GM12878 (cell line): ENCODE data around the gene SLC35B4. TPM values are rescaled to one million over a fixed set of nuclear protein-coding genes. Genes with fewer than 3 reads are reported as not detected.

Source experiments
- ATAC-seq: fragments of 200-7000 bp; cut with Tn5 transposase; 3 replicates; pipeline ENCODE4 v1.9.1; 2020; ENCODE audit warnings: mild to moderate bottlenecking, moderate library complexity
- BruUV-seq: library from RNA; stranded (reverse); fragments of 400-500 nt; replicated peaks from 2 replicates; lab custom pipeline; 2021; lab: Mats Ljungman, UMichigan
- CTCF ChIA-PET: fragments of 300-600 bp; sonication (Branson Sonifier 250); formaldehyde crosslinking; extraction: SDS; loops from one replicate; lab custom pipeline; 2021; ENCODE audit warnings: inconsistent platforms; lab: Yijun Ruan, JAX
- POLR2A ChIA-PET: fragments of 350-600 bp; formaldehyde crosslinking; extraction: SDS; loops from one replicate; lab custom pipeline; 2021; ENCODE audit warnings: inconsistent platforms; lab: Charles Lee
- RAD21 ChIA-PET: fragments of 300-600 bp; sonication (Branson Sonifier 250); formaldehyde crosslinking; loops from one replicate; lab custom pipeline; 2023; ENCODE audit warnings: antibody characterized with exemption; ENCODE audit not compliant: unreplicated experiment; lab: Charles Lee
- SMC1A ChIA-PET: fragments of 300-600 bp; sonication (Branson Sonifier 250); formaldehyde crosslinking; loops from one replicate; lab custom pipeline; 2023; ENCODE audit not compliant: unreplicated experiment, uncharacterized antibody; lab: Charles Lee
- DNase-seq: peaks from one replicate; pipeline ENCODE4 v3.0.0-alpha.2; 2011; ENCODE audit warnings: low read depth, low spot score
- FAIRE-seq: peaks from 3 replicates; lab custom pipeline; 2011; peaks lifted over from hg19 to GRCh38; lab: Jason Lieb, UNC
- H2AFZ ChIP-seq: 2 replicates; pipeline ENCODE4 v1.6.0; 2011; ENCODE audit warnings: low read depth, low read length, control low read depth; ENCODE audit not compliant: control insufficient read depth
- H3K27ac ChIP-seq: 2 replicates; pipeline ENCODE4 v1.5.1; 2011; ENCODE audit warnings: control low read depth; ENCODE audit not compliant: control insufficient read depth, insufficient read depth
- H3K27me3 ChIP-seq, 2 experiments: replicated peaks in 1 of 2; 2 replicates each; pipeline versions ENCODE4 v1.6.0 to v1.6.1; 2011; ENCODE audit warnings: low read length in 1 of 2; ENCODE audit not compliant: control insufficient read depth in 2 of 2, insufficient read depth in 2 of 2
- H3K36me3 ChIP-seq, 2 experiments: 2 replicates each; pipeline ENCODE4 v1.5.1; 2011; ENCODE audit warnings: low read length in 1 of 2; ENCODE audit not compliant: control insufficient read depth in 2 of 2, insufficient read depth in 2 of 2
- H3K4me1 ChIP-seq: 2 replicates; pipeline ENCODE4 v1.6.1; 2011; ENCODE audit warnings: mild to moderate bottlenecking, low read length, moderate library complexity, mixed read lengths; ENCODE audit not compliant: control insufficient read depth, insufficient read depth
- H3K4me2 ChIP-seq: 2 replicates; pipeline ENCODE4 v1.6.0; 2011; ENCODE audit warnings: control low read depth; ENCODE audit not compliant: control insufficient read depth, insufficient read depth
- H3K4me3 ChIP-seq: fragments of 200-600 bp; sonication (generic); 2 replicates; pipeline ENCODE4 v1.5.1; 2016
- H3K79me2 ChIP-seq: 2 replicates; pipeline ENCODE4 v1.6.0; 2011; ENCODE audit warnings: low read length; ENCODE audit not compliant: control insufficient read depth, insufficient read depth
- H3K9ac ChIP-seq: 2 replicates; pipeline ENCODE4 v1.8.0; 2011; ENCODE audit warnings: low read length, control low read depth, mixed read lengths; ENCODE audit not compliant: control insufficient read depth, insufficient read depth
- H3K9me3 ChIP-seq: replicated peaks from 3 replicates; pipeline ENCODE4 v1.5.1; 2011; ENCODE audit warnings: mild to moderate bottlenecking, low read length; ENCODE audit not compliant: control insufficient read depth, insufficient read depth
- H4K20me1 ChIP-seq: 2 replicates; pipeline ENCODE4 v1.6.0; 2011; ENCODE audit not compliant: control insufficient read depth, insufficient read depth
- BCL11A ChIP-seq: IDR thresholded peaks from 2 replicates; pipeline ENCODE4 v1.6.1; 2011; ENCODE audit warnings: low read depth, low read length
- BRCA1 ChIP-seq: IDR thresholded peaks from 2 replicates; pipeline ENCODE4 v1.6.1; 2011; ENCODE audit warnings: low read depth, low read length, improper control_type of control experiment
- CBX5 ChIP-seq: sonication (generic); IDR thresholded peaks from 2 replicates; pipeline ENCODE4 v1.6.1; 2016; ENCODE audit warnings: low read depth, moderate library complexity, mild to moderate bottlenecking, inconsistent platforms
- CHD4 ChIP-seq: fragments of 200-600 bp; sonication (generic); IDR thresholded peaks from 2 replicates; pipeline ENCODE4 v1.6.1; 2016; ENCODE audit warnings: mild to moderate bottlenecking
- CTCF ChIP-seq, 3 experiments: IDR thresholded peaks in 2 of 3; conservative IDR thresholded peaks in 1 of 3; 2 replicates each; pipeline ENCODE4 v1.5.1; 2011; ENCODE audit warnings: low read depth in 3 of 3, low read length in 3 of 3, mild to moderate bottlenecking in 3 of 3, control low read depth in 2 of 3, moderate library complexity in 2 of 3, inconsistent platforms in 1 of 3, mixed read lengths in 1 of 3; ENCODE audit not compliant: control insufficient read depth in 2 of 3, insufficient read depth in 1 of 3; ENCODE audit errors: extremely low read depth in 1 of 3
- FOXM1 ChIP-seq: IDR thresholded peaks from 2 replicates; pipeline ENCODE4 v1.6.1; 2012; ENCODE audit warnings: low read depth, mild to moderate bottlenecking, inconsistent platforms, low read length, moderate library complexity
- LARP7 ChIP-seq: fragments of 450-650 bp; IDR thresholded peaks from 2 replicates; pipeline ENCODE4 v1.6.1; 2017; ENCODE audit warnings: mild to moderate bottlenecking
- MTA2 ChIP-seq: fragments of 450-650 bp; IDR thresholded peaks from 2 replicates; pipeline ENCODE4 v1.6.1; 2016; ENCODE audit warnings: low read depth, mild to moderate bottlenecking, moderate library complexity
- SPI1 ChIP-seq: IDR thresholded peaks from 2 replicates; pipeline ENCODE4 v1.6.1; 2011; ENCODE audit warnings: low read depth, mild to moderate bottlenecking, low read length, moderate library complexity, borderline replicate concordance; ENCODE audit not compliant: insufficient read depth
- ZNF384 ChIP-seq: IDR thresholded peaks from 2 replicates; pipeline ENCODE4 v1.6.1; 2012; ENCODE audit warnings: low read depth, mild to moderate bottlenecking, low read length, improper control_type of control experiment, borderline replicate concordance
- ZSCAN29 ChIP-seq: fragments of 450-650 bp; IDR thresholded peaks from 2 replicates; pipeline ENCODE4 v1.6.1; 2017; ENCODE audit warnings: mild to moderate bottlenecking, moderate library complexity
- WGBS: methylation state at CpG from one replicate; pipeline ENCODE4 v1.1.6; 2016; ENCODE audit warnings: low lambda C conversion rate; ENCODE audit not compliant: insufficient replicate concordance, insufficient coverage; ENCODE audit errors: missing lambda C conversion rate; 5-methylcytosine and 5-hydroxymethylcytosine counted together
- in situ Hi-C: fragments of 300-500 bp; cut with MboI; formaldehyde crosslinking; loops from 9 replicates; pipeline ENCODE4 v1.14.3; 2018; ENCODE audit warnings: mixed read lengths
- intact Hi-C: fragments of 100-400 bp; cut with micrococcal nuclease; formaldehyde crosslinking; loops from one replicate; pipeline ENCODE4 v1.14.2; 2022; ENCODE audit not compliant: unreplicated experiment
- polyA plus RNA-seq, 11 experiments: library from polyadenylated mRNA; depleted of rRNA in 4 of 11; unstranded in 6 of 11; stranded (reverse) in 5 of 11; fragments of >200 nt; fragmentation: Nextera tagmentation in 4 of 11; fragmentation: Illumina TruSeq in 1 of 11; extraction: Ambion mirVana in 4 of 11; extraction: Trizol in 1 of 11; gene quantifications; 1 replicate in 1 of 11; 2 replicates in 10 of 11; pipeline versions ENCODE4 v1.2.1 to v1.2.3, GENCODE V29; 2011 to 2016; ENCODE audit warnings: inconsistent platforms in 2 of 11, missing spikeins in 2 of 11, low read depth in 1 of 11
- total RNA-seq, 4 experiments: library from RNA; depleted of rRNA in 3 of 4; stranded (reverse); fragments of >200 nt in 3 of 4; fragmentation: Illumina TruSeq in 1 of 4; extraction: Trizol in 1 of 4; gene quantifications; 2 replicates each; pipeline versions ENCODE4 v1.2.1 to v1.2.3, GENCODE V29; 2013 to 2021
- TF ChIP-seq, protein P1 (sequence below): fragments of 450-650 bp; formaldehyde crosslinking; IDR thresholded peaks from 2 replicates; pipeline ENCODE4 v1.4.0; 2022; ENCODE audit warnings: mild to moderate bottlenecking, moderate library complexity

The SLC35B4 gene
- total and polyA plus RNA-seq, 10 of the 15 experiments (the other 5 are each of a cell fraction or from before 2014, with no cell fraction given): 3.6 to 23.9 (median 14.0) TPM

- TF ChIP-seq CBX5 (no peak), MTA2 (no peak), LARP7 (no peak), SPI1 (no peak)
- TF ChIP-seq, protein P1, sequence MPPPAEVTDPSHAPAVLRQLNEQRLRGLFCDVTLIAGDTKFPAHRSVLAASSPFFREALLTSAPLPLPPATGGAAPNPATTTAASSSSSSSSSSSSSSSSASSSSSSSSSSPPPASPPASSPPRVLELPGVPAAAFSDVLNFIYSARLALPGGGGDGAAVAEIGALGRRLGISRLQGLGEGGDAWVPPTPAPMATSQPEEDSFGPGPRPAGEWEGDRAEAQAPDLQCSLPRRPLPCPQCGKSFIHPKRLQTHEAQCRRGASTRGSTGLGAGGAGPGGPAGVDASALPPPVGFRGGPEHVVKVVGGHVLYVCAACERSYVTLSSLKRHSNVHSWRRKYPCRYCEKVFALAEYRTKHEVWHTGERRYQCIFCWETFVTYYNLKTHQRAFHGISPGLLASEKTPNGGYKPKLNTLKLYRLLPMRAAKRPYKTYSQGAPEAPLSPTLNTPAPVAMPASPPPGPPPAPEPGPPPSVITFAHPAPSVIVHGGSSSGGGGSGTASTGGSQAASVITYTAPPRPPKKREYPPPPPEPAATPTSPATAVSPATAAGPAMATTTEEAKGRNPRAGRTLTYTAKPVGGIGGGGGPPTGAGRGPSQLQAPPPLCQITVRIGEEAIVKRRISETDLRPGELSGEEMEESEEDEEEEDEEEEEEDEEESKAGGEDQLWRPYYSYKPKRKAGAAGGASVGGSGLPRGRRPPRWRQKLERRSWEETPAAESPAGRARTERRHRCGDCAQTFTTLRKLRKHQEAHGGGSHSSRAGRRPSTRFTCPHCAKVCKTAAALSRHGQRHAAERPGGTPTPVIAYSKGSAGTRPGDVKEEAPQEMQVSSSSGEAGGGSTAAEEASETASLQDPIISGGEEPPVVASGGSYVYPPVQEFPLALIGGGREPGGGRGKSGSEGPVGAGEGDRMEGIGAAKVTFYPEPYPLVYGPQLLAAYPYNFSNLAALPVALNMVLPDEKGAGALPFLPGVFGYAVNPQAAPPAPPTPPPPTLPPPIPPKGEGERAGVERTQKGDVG (CRISPR knock-in tag): no peak
Observed at GRCh38 chr7:134359787-134360432, 43.2 kb upstream of the SLC35B4 start (continued).

GRCh38 chr7:134357486-134357885 is 40.8 kb upstream of the SLC35B4 start:
- ChIA-PET SMC1A (interaction anchor here (0.6 to 1.0 kb wide), 4 partner anchors 14 to 216 kb away, joined by 3 to 4 read pairs (median 4); partner anchors contain the start of gene SLC35B4), RAD21 (interaction anchor here (1.5 kb wide), 1 partner anchor 216 kb away, joined by 7 read pairs; no protein-coding TSS in a partner anchor), CTCF (interaction anchor here (0.8 to 2.7 kb wide), 16 partner anchors 10 to 326 kb away, joined by 3 to 13 read pairs (median 3); partner anchors contain the start of gene SLC35B4), POLR2A (no interaction called here)
- H3K9me3 ChIP-seq: no peaks in the 10 kb centered on the region
- in situ Hi-C loops: no loop called here
- TF ChIP-seq CTCF (IDR thresholded peaks at IDR 0.05 in 2 of 3, conservative IDR thresholded peaks at IDR 0.05 in 1 of 3; ENCODE audit: control insufficient read depth in 2 of 3, extremely low read depth in 1 of 3, insufficient read depth in 1 of 3, low read depth in 3 of 3, low read length in 3 of 3): peak in 2 of 3 experiments; percentile 18; a peak in 1 of 6 replicates
- no peak for TF ChIP-seq BCL11A
- no peak for TF ChIP-seq BRCA1
- no peak for TF ChIP-seq ZNF384
- TF ChIP-seq ZSCAN29: no peak
- TF ChIP-seq CHD4: no peak
- no peak for TF ChIP-seq FOXM1
- H2AFZ ChIP-seq: no peak overlapping the region
- 71% methylated on average over 4 of the region's 4 CpGs for WGBS
- no peak overlapping the region for H3K4me2 ChIP-seq
- no peaks in the 10 kb centered on the region for H3K79me2 ChIP-seq
- FAIRE-seq: no peak
- no peaks in the 10 kb centered on the region for H3K4me1 ChIP-seq
- ATAC-seq: peak; percentile 61
- DNase-seq: no peak
- intact Hi-C loops: loop anchor here (10.0 kb wide), 1 partner anchor 213 kb away; no protein-coding TSS in a partner anchor
- H3K27me3 ChIP-seq: no peaks in the 10 kb centered on the region; a peak in 1 of 4 replicates
- no TSS peak for BruUV-seq
- no peak overlapping the region for H3K9ac ChIP-seq
- H4K20me1 ChIP-seq: no peaks in the 10 kb centered on the region
- no peaks in the 10 kb centered on the region for H3K36me3 ChIP-seq
- no peak overlapping the region for H3K4me3 ChIP-seq
- no peak overlapping the region for H3K27ac ChIP-seq
